ENCODE measurements around the gene MN1. TPM values are rescaled to one million over a fixed set of nuclear protein-coding genes. Genes with fewer than 3 reads are reported as not detected.
A peak's percentile ranks its signal among the peaks of the same experiment; 100 is the strongest.

Gene MN1
- total RNA-seq, 1 experiment from 2014 or later = not detected

DNA sequence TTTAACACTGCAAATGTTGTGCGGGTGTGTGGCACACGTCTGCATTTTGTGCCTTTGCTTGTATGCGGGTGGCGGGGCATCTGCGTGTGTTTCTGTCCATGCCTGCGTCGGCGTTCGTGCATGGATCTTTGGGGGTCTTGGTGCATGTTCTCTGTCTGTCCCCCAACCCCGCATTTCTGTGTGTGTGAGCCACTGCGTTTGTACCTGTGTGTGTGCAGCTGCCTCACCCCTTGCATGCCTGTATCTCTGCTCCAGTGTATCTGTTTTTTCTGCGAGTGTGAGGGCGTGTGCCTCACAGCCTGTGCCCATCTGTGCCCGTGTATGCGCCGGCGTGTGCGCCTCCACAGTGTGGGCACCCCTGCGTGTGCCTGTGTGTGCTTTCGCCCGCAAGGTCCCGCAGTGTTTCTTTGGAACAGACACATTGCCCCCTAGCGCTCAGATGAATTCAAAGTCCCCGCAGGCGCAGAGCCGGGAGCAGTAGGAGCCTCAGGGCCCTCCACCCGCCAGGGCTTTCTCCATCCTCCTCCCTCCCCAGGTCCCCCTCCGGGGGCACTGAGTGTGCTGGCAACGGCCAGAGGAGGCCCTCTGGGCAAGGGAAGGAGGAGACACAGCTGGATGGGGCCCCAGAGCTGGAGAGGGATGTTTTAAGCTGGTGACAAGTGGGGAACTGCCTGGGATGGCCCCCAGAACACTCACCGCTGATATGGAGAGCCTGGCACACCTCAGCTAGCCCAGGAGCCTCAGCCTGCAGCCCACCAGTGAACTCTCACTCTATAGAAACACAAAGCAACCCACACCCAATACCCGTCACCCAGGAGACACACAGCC, 3.1 kb upstream of the MN1 start:
- Histone ChIP-seq H3K4me3 (ENCODE audit: low read length) (no peak overlapping the region), H3K4me2 (ENCODE audit: low read depth, low read length, poor library complexity, severe bottlenecking) (no peak overlapping the region), H3K36me3 (ENCODE audit: insufficient read depth, low read length) (no peaks in the 10 kb centered on the region), H3K79me2 (ENCODE audit: low read length) (no peaks in the 10 kb centered on the region), H3K27me3 (ENCODE audit: low read length) (no peaks in the 10 kb centered on the region), H3K9ac (ENCODE audit: low read length) (no peak overlapping the region), H3K9me3 (ENCODE audit: low read length) (no peaks in the 10 kb centered on the region), H3K4me1 (ENCODE audit: low read length) (no peaks in the 10 kb centered on the region), H3K9me2 (replicated peaks; ENCODE audit: insufficient read depth, low read length) (no peaks in the 10 kb centered on the region), H4K20me1 (ENCODE audit: insufficient read depth, low read depth, low read length) (no peaks in the 10 kb centered on the region), H2AFZ (ENCODE audit: low read length) (no peak overlapping the region), H3K27ac (ENCODE audit: low read length) (no peak overlapping the region)
- peak; percentile 79 for DNase-seq

DNA sequence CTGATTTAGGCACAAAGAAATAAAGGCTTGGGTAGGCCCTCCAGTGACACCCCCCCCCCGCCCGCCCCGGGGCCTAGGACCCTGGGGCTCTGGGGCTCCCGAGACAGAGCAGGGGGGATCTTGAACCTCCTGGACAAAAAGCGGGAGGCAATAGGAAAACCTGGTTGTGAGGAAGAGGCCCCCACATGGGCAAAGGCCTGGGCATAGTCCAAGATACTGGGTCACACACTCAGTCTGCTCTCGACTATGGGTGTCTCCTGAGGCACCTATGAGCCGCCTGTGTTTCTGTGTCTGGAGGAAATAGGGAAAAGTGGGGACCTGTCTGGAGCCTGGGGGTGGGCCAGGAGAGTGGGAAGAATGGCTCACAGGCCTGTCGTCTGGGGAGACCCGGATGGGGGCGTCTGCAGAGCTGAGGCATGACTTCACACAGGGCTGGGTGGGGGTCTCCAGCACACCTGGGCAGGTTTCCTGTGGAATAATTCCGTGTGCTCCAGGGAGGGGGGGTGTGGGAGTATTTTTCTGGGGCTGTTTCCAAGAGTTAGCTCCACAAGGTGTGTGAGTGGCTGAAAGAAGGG, 2.4 kb upstream of the MN1 start:
- no peak overlapping the region for H3K4me3 ChIP-seq (ENCODE audit: low read length)
- H2AFZ ChIP-seq (ENCODE audit: low read length) = no peak overlapping the region
- H3K9me2 ChIP-seq (replicated peaks; ENCODE audit: insufficient read depth, low read length) = no peaks in the 10 kb centered on the region
- H3K9me3 ChIP-seq (ENCODE audit: low read length) = no peaks in the 10 kb centered on the region
- no peak overlapping the region for H3K4me2 ChIP-seq (ENCODE audit: low read depth, low read length, poor library complexity, severe bottlenecking)
- no peak overlapping the region for H3K27ac ChIP-seq (ENCODE audit: low read length)
- H3K27me3 ChIP-seq (ENCODE audit: low read length) = no peaks in the 10 kb centered on the region
- H4K20me1 ChIP-seq (ENCODE audit: insufficient read depth, low read depth, low read length) = no peaks in the 10 kb centered on the region
- no peaks in the 10 kb centered on the region for H3K36me3 ChIP-seq (ENCODE audit: insufficient read depth, low read length)
- no peak overlapping the region for H3K9ac ChIP-seq (ENCODE audit: low read length)
- H3K4me1 ChIP-seq (ENCODE audit: low read length) = no peaks in the 10 kb centered on the region
- no peaks in the 10 kb centered on the region for H3K79me2 ChIP-seq (ENCODE audit: low read length)
- no peak for DNase-seq

DNA sequence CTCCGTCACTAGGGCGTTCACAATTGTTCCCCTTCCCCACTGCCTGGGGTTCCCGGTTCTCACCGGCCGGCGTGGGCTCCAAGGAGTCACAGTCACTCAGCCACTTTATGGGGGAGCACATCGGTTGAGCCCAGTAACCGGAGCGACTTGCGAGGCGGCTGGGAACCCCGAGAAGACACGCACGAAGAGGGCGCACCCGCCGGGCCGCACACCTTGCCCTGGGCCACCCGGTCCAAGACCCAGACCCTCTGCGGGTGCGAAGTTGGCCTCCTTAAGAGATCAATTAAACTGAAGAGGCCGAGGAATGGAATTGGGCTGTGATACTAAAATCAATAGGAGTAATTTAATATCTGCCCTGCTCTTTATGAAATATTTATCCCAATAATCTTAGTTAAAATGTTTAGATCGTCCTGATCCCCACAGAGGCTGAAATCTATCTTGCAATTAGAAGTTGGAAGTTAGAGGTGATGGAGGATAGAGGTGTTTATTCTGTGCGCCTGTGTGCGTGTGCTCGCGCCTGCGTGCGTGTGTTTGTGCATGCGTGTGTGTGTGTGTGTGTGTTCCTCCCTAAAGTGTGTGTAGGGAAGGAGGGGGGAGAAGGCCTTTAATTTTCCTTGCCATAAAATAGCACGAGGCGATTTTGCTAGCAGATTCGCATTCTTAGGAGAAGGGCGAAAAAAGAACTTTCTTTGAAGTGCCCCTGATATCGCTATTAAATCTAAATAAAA, 954 bp upstream of the MN1 start:
- no peak overlapping the region for H3K9ac ChIP-seq (ENCODE audit: low read length)
- H3K4me3 ChIP-seq (ENCODE audit: low read length) = no peak overlapping the region
- H3K27me3 ChIP-seq (ENCODE audit: low read length) = no peaks in the 10 kb centered on the region
- no peak overlapping the region for H2AFZ ChIP-seq (ENCODE audit: low read length)
- no peaks in the 10 kb centered on the region for H3K36me3 ChIP-seq (ENCODE audit: insufficient read depth, low read length)
- no peak overlapping the region for H3K27ac ChIP-seq (ENCODE audit: low read length)
- H3K4me2 ChIP-seq (ENCODE audit: low read depth, low read length, poor library complexity, severe bottlenecking) = no peak overlapping the region
- H3K9me2 ChIP-seq (replicated peaks; ENCODE audit: insufficient read depth, low read length) = no peaks in the 10 kb centered on the region
- no peak for DNase-seq
- H4K20me1 ChIP-seq (ENCODE audit: insufficient read depth, low read depth, low read length) = no peaks in the 10 kb centered on the region
- H3K9me3 ChIP-seq (ENCODE audit: low read length) = no peaks in the 10 kb centered on the region
- H3K79me2 ChIP-seq (ENCODE audit: low read length) = no peaks in the 10 kb centered on the region
- no peaks in the 10 kb centered on the region for H3K4me1 ChIP-seq (ENCODE audit: low read length)

DNA sequence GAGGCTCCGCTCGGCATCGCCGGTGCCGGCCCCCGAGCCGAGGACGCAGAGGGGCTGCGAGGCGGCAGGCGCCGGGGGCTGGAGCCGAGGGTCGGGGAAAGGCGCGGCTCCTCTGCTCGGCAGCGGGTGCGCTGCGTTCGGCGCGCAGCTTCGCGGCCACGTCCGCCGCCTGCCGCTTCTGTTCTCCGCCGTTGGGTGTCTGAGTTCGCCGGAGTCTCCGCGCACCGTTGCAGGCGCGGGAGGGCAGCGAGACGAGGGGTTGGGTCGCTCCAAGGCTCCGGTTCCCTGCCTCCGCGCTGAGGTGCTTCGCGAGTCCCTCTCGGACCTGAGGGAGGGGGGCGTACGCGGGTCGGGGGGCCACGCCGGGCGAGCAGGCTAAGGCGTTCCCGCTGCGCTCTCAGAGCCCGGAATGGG, 347 bp downstream of the MN1 start:
- H3K27ac ChIP-seq (ENCODE audit: low read length) = no peak overlapping the region
- H3K79me2 ChIP-seq (ENCODE audit: low read length) = no peaks in the 10 kb centered on the region
- H3K27me3 ChIP-seq (ENCODE audit: low read length) = no peaks in the 10 kb centered on the region
- no peak overlapping the region for H3K9ac ChIP-seq (ENCODE audit: low read length)
- H3K4me1 ChIP-seq (ENCODE audit: low read length) = no peaks in the 10 kb centered on the region
- no peak for DNase-seq
- no peaks in the 10 kb centered on the region for H3K9me2 ChIP-seq (replicated peaks; ENCODE audit: insufficient read depth, low read length)
- H3K4me2 ChIP-seq (ENCODE audit: low read depth, low read length, poor library complexity, severe bottlenecking) = no peak overlapping the region
- no peaks in the 10 kb centered on the region for H3K9me3 ChIP-seq (ENCODE audit: low read length)
- H2AFZ ChIP-seq (ENCODE audit: low read length) = no peak overlapping the region
- no peak overlapping the region for H3K4me3 ChIP-seq (ENCODE audit: low read length)
- no peaks in the 10 kb centered on the region for H4K20me1 ChIP-seq (ENCODE audit: insufficient read depth, low read depth, low read length)
- no peaks in the 10 kb centered on the region for H3K36me3 ChIP-seq (ENCODE audit: insufficient read depth, low read length)

DNA sequence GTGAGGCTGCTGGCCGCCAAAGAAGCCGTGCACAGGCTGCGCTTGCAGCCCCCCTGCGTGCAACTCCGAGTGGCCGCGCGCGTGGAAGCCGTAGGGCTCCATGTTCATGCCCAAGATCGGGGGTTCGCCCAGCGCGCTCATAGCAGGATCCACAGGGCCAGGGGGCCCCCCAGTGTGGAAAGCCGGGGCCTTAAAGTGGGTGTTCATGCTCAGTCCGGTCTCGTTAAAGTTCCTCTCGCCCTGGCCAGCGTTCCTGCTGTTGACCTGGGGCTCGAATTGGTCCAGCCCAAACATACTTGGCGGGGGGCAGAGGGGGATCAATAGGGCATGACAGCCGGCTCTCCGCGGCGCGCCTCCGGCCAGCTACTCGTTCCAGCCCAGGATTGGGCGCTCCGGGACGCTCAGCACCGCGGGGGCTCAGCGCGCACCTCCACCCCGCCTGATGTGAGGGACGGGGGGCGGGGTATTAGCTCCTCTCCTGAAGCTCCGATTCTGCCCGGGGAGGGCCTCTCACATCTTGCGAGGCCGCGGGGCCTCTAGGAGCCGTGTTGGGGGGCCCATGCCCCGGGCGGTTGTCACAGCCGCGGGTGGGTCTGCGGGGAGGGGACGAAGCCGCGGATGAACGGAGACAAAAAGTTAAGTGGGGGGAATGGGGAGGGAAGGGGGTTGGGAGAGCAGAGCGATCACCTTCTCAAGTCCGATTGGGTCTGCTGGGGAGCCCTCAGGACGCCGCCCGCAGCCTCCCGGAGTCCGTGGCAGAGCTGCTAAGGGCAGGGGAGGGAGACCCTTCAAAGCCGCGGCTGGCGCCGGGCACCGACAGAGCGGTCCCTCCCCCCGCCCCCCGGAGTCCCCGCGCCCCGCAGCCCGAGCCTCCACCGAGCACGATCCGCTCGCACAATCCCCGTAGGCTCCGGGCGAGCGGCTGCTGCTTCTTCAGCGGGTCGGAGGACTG, 1.0 kb downstream of the MN1 start:
- Histone ChIP-seq H3K9me3 (ENCODE audit: low read length) (no peaks in the 10 kb centered on the region), H3K79me2 (ENCODE audit: low read length) (no peaks in the 10 kb centered on the region), H3K9me2 (replicated peaks; ENCODE audit: insufficient read depth, low read length) (no peaks in the 10 kb centered on the region), H4K20me1 (ENCODE audit: insufficient read depth, low read depth, low read length) (no peaks in the 10 kb centered on the region), H3K4me2 (ENCODE audit: low read depth, low read length, poor library complexity, severe bottlenecking) (no peak overlapping the region), H3K4me3 (ENCODE audit: low read length) (no peak overlapping the region), H2AFZ (ENCODE audit: low read length) (no peak overlapping the region), H3K36me3 (ENCODE audit: insufficient read depth, low read length) (no peaks in the 10 kb centered on the region), H3K27ac (ENCODE audit: low read length) (no peak overlapping the region), H3K4me1 (ENCODE audit: low read length) (no peaks in the 10 kb centered on the region), H3K27me3 (ENCODE audit: low read length) (no peaks in the 10 kb centered on the region), H3K9ac (ENCODE audit: low read length) (no peak overlapping the region)
- no peak for DNase-seq

DNA sequence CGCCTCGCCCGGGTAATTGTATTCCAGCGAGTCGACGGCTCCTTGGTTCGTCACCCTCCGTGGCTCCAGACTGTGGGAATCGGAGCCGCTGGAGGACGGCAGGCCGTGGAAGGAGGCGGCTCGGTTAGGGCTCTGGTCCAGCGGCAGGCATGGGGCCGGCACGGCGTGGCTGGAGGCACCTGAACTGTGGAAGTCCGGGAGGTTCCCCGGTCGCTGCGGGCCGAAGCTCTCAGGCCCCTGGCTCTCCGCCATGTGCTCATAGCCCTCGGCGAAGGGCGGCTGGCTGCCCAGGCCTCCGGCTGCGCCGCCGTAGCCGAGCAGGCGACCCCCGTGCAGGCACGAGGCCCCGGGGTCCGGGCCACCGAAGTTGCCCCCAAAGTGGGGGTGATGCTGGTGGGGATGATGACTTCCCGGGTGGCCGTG, 1.7 kb downstream of the MN1 start:
- no peaks in the 10 kb centered on the region for H3K27me3 ChIP-seq (ENCODE audit: low read length)
- H3K4me1 ChIP-seq (ENCODE audit: low read length) = no peaks in the 10 kb centered on the region
- no peak overlapping the region for H3K27ac ChIP-seq (ENCODE audit: low read length)
- DNase-seq = no peak
- no peak overlapping the region for H3K4me3 ChIP-seq (ENCODE audit: low read length)
- no peak overlapping the region for H3K9ac ChIP-seq (ENCODE audit: low read length)
- no peaks in the 10 kb centered on the region for H3K9me3 ChIP-seq (ENCODE audit: low read length)
- no peaks in the 10 kb centered on the region for H3K79me2 ChIP-seq (ENCODE audit: low read length)
- H2AFZ ChIP-seq (ENCODE audit: low read length) = no peak overlapping the region
- H3K9me2 ChIP-seq (replicated peaks; ENCODE audit: insufficient read depth, low read length) = no peaks in the 10 kb centered on the region
- H4K20me1 ChIP-seq (ENCODE audit: insufficient read depth, low read depth, low read length) = no peaks in the 10 kb centered on the region
- H3K4me2 ChIP-seq (ENCODE audit: low read depth, low read length, poor library complexity, severe bottlenecking) = no peak overlapping the region
- no peaks in the 10 kb centered on the region for H3K36me3 ChIP-seq (ENCODE audit: insufficient read depth, low read length)

DNA sequence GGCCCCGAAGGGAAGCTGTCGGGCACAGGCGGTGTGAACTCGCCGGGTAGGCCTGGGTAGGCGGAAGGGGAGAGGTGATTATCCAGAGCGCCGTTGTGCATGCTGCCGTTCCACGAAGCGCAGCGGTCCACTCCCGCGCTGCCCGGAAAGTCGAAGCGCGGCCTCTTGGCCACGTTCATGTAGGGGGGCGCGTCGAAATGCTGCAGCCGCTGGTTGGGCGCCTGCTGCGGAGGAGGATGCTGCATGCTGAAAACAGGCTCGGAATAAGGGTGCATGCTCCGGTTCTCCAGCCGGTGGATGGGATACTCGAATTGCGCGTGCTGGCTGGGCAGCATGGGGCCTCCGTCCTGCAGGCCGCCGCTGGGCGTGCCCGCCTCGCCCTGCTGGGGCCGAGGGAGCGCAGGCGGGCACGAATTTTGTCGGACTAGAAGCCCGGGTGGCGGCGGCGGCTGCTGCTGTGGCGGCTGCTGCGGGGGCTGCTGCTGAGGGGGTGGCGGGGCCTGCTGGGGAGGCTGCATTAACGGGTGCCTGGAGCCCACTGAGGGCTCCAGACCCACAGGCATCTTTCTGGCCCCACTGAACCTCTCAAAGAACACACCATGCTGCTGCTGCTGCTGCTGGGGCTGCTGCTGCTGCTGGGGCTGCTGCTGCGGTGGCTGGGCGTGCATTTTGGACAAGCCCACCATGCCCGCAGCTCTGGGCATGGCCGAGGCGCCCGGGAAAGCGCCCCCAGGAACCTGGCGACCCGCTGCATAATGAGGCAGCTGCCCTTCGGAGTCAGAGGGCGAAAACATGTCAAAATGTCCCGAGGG, 2.3 kb downstream of the MN1 start:
- Histone ChIP-seq H3K27me3 (ENCODE audit: low read length) (no peaks in the 10 kb centered on the region), H3K9me3 (ENCODE audit: low read length) (no peaks in the 10 kb centered on the region), H3K4me1 (ENCODE audit: low read length) (no peaks in the 10 kb centered on the region), H3K9ac (ENCODE audit: low read length) (no peak overlapping the region), H2AFZ (ENCODE audit: low read length) (no peak overlapping the region), H3K79me2 (ENCODE audit: low read length) (no peaks in the 10 kb centered on the region), H3K4me3 (ENCODE audit: low read length) (no peak overlapping the region), H3K4me2 (ENCODE audit: low read depth, low read length, poor library complexity, severe bottlenecking) (no peak overlapping the region), H4K20me1 (ENCODE audit: insufficient read depth, low read depth, low read length) (no peaks in the 10 kb centered on the region), H3K36me3 (ENCODE audit: insufficient read depth, low read length) (no peaks in the 10 kb centered on the region), H3K27ac (ENCODE audit: low read length) (no peak overlapping the region), H3K9me2 (replicated peaks; ENCODE audit: insufficient read depth, low read length) (no peaks in the 10 kb centered on the region)
- no peak for DNase-seq
